ENCODE results near the gene SLC9A8. TPM values are rescaled to one million over a fixed set of nuclear protein-coding genes. Genes with fewer than 3 reads are reported as not detected.

SLC9A8 gene
- total RNA-seq, 1 donor from 2014 or later = 6.2 TPM

GRCh38 chr20:49787371-49788357 lies 25.0 kb upstream of the SLC9A8 start:
- no peaks in the 10 kb centered on the region for H3K36me3 ChIP-seq (ENCODE audit: insufficient read depth, low read length)
- H3K27me3 Mint-ChIP-seq (ENCODE audit: low read depth, unreplicated experiment) = peaks cover 5% of the 10 kb centered on the region
- H3K27ac ChIP-seq (ENCODE audit: low read depth, low read length) = no peak overlapping the region
- H3K36me3 Mint-ChIP-seq (ENCODE audit: low read depth, unreplicated experiment) = no peaks in the 10 kb centered on the region
- DNase-seq (ENCODE audit: low read depth) (no peak), FAIRE-seq (no peak)
- no peaks in the 10 kb centered on the region for H3K4me1 ChIP-seq (ENCODE audit: insufficient read depth, low read length)
- H3K9me3 ChIP-seq (ENCODE audit: insufficient read depth, low read depth, low read length) = no peaks in the 10 kb centered on the region
- no peaks in the 10 kb centered on the region for H3K9me3 Mint-ChIP-seq (ENCODE audit: unreplicated experiment)
- no peak overlapping the region for H3K9ac ChIP-seq (ENCODE audit: low read length)
- no peaks in the 10 kb centered on the region for H4K20me1 ChIP-seq (ENCODE audit: insufficient read depth, low read length)
- peaks cover 4% of the 10 kb centered on the region for H3K4me1 Mint-ChIP-seq (ENCODE audit: low read depth, unreplicated experiment)
- H2AFZ ChIP-seq (ENCODE audit: low read depth, low read length) = no peak overlapping the region
- H3K4me3 Mint-ChIP-seq (ENCODE audit: unreplicated experiment) = no peak overlapping the region
- no peak overlapping the region for H3K27ac Mint-ChIP-seq (ENCODE audit: unreplicated experiment)
- H3K4me2 ChIP-seq (ENCODE audit: low read length) = no peak overlapping the region
- H3K4me3 ChIP-seq (ENCODE audit: insufficient read depth, low read depth, low read length) = no peak overlapping the region
- no peaks in the 10 kb centered on the region for H3K27me3 ChIP-seq (ENCODE audit: insufficient read depth, low read length)
- H3K79me2 ChIP-seq (ENCODE audit: insufficient read depth, low read length) = no peaks in the 10 kb centered on the region
- no peak for TF ChIP-seq CTCF (IDR thresholded peaks at IDR 0.05; ENCODE audit: insufficient read depth, low read depth, low read length)
- no peak for TF ChIP-seq EZH2 (IDR thresholded peaks at IDR 0.05; ENCODE audit: insufficient read depth, low read length)

- no peak overlapping the region for H3K27ac Mint-ChIP-seq (ENCODE audit: unreplicated experiment)
- peaks cover 6% of the 10 kb centered on the region for H3K4me1 Mint-ChIP-seq (ENCODE audit: low read depth, unreplicated experiment)
- FAIRE-seq (no peak), DNase-seq (ENCODE audit: low read depth) (no peak)
- H3K27me3 Mint-ChIP-seq (ENCODE audit: low read depth, unreplicated experiment) = peaks cover 5% of the 10 kb centered on the region
- TF ChIP-seq EZH2 (IDR thresholded peaks at IDR 0.05; ENCODE audit: insufficient read depth, low read length) (no peak), CTCF (IDR thresholded peaks at IDR 0.05; ENCODE audit: insufficient read depth, low read depth, low read length) (no peak)
- Histone ChIP-seq H3K27me3 (ENCODE audit: insufficient read depth, low read length) (no peaks in the 10 kb centered on the region), H2AFZ (ENCODE audit: low read depth, low read length) (no peak overlapping the region), H3K36me3 (ENCODE audit: insufficient read depth, low read length) (no peaks in the 10 kb centered on the region), H3K4me1 (ENCODE audit: insufficient read depth, low read length) (no peaks in the 10 kb centered on the region), H3K9me3 (ENCODE audit: insufficient read depth, low read depth, low read length) (no peaks in the 10 kb centered on the region), H3K4me2 (ENCODE audit: low read length) (no peak overlapping the region), H3K27ac (ENCODE audit: low read depth, low read length) (no peak overlapping the region), H3K79me2 (ENCODE audit: insufficient read depth, low read length) (no peaks in the 10 kb centered on the region), H3K9ac (ENCODE audit: low read length) (no peak overlapping the region), H3K4me3 (ENCODE audit: insufficient read depth, low read depth, low read length) (no peak overlapping the region), H4K20me1 (ENCODE audit: insufficient read depth, low read length) (no peaks in the 10 kb centered on the region)
- no peaks in the 10 kb centered on the region for H3K9me3 Mint-ChIP-seq (ENCODE audit: unreplicated experiment)
- H3K4me3 Mint-ChIP-seq (ENCODE audit: unreplicated experiment) = no peak overlapping the region
- H3K36me3 Mint-ChIP-seq (ENCODE audit: low read depth, unreplicated experiment) = no peaks in the 10 kb centered on the region
Measured at GRCh38 chr20:49790077-49790798, 22.4 kb upstream of the SLC9A8 start.

Measured in astrocyte (in vitro differentiated cells and primary cell).